IPS DF 6.9 (cell line): ENCODE measurements around the gene CPSF4.

Experiments used
- DNase-seq: peaks from one replicate; pipeline ENCODE4 v3.0.0-alpha.2; 2013; ENCODE audit warnings: low read depth, low spot score
- H3K27ac ChIP-seq: one replicate; pipeline ENCODE4 v1.5.1; 2013; ENCODE audit warnings: low read length, control low read depth
- H3K27me3 ChIP-seq: 2 replicates; pipeline ENCODE4 v1.6.1; 2013; ENCODE audit warnings: mild to moderate bottlenecking, low read length; ENCODE audit not compliant: control insufficient read depth, insufficient read depth
- H3K36me3 ChIP-seq: 2 replicates; pipeline ENCODE4 v1.6.1; 2013; ENCODE audit warnings: low read length; ENCODE audit not compliant: control insufficient read depth, insufficient read depth
- H3K4me1 ChIP-seq: 2 replicates; pipeline ENCODE4 v1.6.1; 2013; ENCODE audit warnings: low read length; ENCODE audit not compliant: control insufficient read depth, insufficient read depth
- H3K4me3 ChIP-seq: 2 replicates; pipeline ENCODE4 v1.5.1; 2013; ENCODE audit warnings: mild to moderate bottlenecking, low read length
- H3K9me3 ChIP-seq: 2 replicates; pipeline ENCODE4 v1.6.1; 2013; ENCODE audit warnings: low read length, inconsistent platforms; ENCODE audit not compliant: control insufficient read depth, insufficient read depth
- WGBS: extraction: QIAGEN DNeasy Blood & Tissue Kit; methylation state at CpG from one replicate; pipeline ENCODE4 v1.1.7; 2013; ENCODE audit warnings: mixed read lengths, missing lambda C conversion rate; ENCODE audit not compliant: insufficient read length, insufficient coverage; 5-methylcytosine and 5-hydroxymethylcytosine counted together

The CPSF4 gene

GRCh38 chr7:99505324-99505662 is 66.5 kb downstream of the CPSF4 start:
- WGBS = no CpG with 5 or more reads among the region's 11 CpGs
- H3K4me1 ChIP-seq = no peaks in the 10 kb centered on the region

More at GRCh38 chr7:99505324-99505662, 66.5 kb downstream of the CPSF4 start:
- H3K9me3 ChIP-seq = no peaks in the 10 kb centered on the region
- peak overlapping the region; percentile 71; the same call in 1 of the 2 replicates for H3K4me3 ChIP-seq
- no peak for DNase-seq
- H3K36me3 ChIP-seq = no peaks in the 10 kb centered on the region
- no peaks in the 10 kb centered on the region for H3K27me3 ChIP-seq
- H3K27ac ChIP-seq = no peak overlapping the region
